HG02884 (cell line): ENCODE measurements around the gene NUP210.

ENCODE experiments used
- ATAC-seq: cut with Tn5 transposase; IDR thresholded peaks from one replicate; pipeline ENCODE4 v1.9.1; 2021; ENCODE audit warnings: mild to moderate bottlenecking, moderate library complexity; ENCODE audit not compliant: unreplicated experiment

NUP210 gene

DNA sequence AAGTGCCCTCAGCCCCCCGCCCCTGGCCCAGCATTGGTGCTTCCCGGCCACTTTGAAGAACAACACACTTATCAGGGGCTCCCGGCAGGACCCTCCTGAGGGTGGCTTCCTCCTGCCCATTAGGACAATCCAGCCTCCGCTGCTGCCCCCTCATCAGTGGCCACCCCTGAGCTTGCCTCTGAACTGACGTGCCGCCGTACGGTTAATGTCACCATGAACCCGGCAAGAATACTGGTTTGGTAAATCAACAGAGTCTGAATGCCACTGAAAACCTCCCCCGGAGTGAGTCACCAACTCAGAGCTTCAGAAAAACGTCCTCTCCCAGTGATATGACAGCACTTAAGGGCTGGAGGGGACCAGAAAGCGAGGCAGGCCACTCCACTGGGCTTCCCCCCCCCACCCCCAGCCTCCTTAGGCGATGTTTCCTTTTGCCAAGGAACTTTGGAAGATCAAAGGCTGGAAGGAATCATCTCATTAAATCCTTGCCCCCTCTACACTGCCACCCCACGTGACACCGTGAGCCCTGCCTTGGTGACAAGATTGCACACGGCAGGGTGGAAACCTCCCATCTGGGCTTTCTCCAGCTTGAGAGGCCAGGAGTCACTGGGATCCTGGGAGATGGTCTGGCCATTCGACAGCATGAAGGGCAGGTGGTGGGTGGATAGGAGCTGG, 142.1 kb downstream of the NUP210 start:
- no peak for ATAC-seq

DNA sequence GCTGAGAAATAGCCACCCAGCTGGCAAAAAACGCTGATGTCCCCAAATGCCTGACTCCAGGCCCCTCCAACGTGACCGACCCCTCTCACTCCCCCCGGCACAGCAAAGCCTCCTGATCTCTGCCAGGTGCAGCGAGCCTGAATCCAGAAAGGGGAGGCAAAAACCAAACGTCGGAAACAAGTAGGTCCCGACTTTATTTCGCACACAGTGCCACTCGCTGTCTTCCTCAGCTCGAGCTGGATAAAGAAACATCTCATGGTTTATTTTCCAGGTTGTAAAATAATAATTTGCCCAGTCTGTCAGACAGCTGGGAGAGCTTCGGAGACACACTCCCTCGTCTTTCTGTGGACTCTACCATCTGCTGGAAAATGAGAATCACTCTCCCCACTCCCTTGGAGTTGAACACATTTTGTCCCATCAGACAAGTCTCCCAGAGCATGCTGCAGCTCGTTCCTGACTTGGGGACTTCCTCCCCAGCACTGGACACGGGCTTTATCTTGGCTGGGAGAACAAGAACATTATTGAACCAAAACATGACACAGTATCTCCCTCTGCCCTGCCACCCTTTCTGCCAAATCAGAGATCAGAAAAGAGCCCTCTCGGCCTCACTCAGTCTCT, 142.8 kb downstream of the NUP210 start:
- ATAC-seq: no peak

DNA sequence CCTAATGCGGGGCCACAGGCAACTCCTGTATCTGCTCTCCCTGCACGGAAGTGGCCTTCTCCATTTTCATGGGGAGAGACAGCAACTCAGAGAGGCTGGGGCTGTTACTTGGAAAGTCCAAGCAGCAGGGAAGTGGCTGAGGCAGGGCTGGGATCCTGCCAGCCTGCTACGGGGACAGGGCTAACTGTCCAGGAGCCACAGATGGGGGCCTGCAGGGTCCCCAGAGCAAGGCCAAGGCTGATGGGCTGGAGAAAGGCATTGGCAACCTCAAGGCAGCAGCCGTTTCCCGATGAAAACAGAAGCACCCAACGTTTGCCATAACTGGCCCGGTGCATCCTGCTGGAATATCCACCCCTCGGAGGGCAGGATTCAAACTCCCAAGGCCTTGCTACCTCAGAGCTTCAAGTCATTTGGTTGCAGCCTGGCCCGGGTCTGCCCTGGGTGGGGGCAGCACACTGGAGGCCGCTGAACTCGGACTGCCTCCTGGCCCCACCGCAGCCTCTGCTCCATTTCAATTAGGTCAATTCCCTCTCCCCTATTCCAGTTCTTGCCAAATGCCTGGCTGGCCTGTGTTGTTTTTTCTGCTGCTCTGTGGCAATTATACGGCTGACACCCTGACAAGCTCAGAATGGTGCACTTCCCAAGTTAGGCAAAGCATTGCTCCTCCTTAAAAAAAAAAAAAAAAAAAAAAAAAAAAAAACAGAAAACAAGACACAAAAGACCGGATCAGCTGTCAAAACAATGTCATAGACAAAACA, 143.5 kb downstream of the NUP210 start:
- ATAC-seq: no peak

DNA sequence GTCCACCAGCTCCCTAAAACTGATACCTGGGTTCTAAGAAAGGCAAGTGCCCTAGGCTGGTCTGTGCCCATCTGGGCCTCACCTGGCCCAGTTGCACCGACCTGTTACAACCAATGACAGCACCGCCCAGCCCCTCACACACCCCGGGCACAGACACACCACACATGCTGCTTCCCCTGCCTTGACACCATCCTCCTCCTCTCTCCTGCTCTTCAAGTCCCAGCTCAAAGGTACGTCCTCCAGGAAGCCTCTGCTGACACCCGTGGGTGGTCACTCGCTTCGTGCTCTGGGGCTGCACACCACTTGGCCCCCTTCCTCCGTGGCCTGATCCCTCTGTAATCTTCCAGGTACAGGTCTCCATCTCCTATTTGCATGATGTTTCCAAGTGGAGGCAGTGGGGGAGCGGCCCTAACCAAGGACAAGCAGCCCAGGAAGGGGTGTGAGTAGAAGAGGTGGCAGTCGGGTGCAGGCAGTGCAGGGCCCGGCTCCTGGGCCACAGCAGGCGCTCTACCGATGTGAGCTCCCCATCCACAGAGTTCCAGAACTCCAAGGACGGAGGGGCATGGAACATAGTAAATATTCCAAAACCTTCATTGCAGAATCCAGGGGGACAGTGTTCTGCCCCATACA, 144.6 kb downstream of the NUP210 start:
- ATAC-seq: no peak

DNA sequence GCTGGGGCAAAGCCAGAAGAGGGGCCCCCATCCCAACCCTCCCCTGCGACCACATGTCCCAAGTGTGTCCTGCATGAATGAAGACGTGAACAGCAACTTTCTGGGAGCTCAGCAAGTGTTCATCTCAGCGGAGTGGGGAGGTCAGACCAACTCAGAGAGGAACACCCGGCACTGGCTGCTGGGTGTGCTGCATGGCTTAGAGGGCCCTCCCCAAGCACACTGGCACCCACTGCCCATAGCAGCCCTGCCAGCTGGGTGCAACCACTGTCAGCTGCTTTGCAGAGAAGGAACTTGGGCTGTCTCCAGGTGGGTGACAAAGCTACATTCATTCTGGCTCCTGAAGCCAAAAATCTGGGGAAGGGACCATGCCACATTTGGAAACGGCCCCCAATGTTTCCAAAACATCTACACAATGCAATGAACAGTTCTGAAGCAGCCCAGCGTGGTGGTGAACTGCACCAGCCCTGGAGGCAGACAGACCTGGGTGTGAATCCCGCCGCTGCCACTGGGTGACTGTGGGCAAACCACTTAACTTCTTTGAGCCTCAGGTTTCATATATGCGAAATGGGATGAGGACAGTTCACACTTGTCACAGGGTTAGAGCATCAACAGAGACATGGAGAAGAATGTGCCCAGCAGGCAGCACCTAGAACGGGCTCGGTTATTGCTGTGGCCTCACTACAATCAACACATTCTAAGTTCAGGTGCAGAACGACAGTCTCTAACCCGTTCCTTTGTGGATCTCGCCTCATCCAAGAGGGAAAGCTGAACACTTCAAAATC, 145.4 kb downstream of the NUP210 start:
- no peak for ATAC-seq

DNA sequence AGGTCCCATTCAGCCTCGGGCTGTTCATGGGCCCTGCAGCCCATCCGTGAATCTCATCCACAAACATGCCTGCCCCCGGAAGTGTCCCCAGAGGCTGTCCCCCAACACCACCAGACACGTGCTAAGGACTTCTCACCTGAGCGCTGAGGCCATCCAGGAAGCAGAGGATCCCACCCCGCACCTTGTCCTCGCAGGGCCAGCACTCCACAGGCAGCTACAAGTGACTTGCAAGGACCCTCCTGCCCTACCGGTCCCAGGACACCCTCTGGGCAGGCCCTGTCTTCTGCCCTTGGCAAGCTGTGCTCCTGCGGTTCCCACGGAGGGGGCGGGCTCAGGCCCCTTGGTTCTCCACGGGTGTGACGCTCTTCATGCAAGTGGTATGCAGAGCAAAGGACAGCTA, 146.0 kb downstream of the NUP210 start:
- no peak for ATAC-seq

DNA sequence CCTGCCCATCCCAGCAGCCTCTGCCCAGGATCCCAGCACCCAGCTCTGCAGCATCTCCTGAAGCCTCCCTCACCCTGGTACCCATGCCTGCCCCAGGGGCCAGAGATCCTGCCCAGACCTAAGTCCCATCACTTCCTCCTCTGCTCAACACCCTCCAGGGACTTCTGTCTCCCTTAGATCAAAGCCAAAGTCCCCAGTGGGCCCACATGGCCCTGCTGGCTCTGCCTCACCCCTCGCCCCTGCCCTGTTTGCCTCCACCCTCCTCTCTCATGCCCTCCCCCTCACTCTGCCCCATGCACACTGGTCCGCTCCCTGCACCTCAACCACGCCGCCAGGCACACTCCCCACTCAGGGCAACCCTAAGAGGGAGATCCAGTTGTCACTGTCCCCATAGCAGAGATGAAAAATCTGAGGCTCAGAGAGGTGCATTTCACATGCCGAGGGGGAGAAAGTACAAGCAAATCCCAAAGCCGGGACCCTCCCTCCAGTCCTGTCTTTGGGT, 146.5 kb downstream of the NUP210 start:
- ATAC-seq: no peak

DNA sequence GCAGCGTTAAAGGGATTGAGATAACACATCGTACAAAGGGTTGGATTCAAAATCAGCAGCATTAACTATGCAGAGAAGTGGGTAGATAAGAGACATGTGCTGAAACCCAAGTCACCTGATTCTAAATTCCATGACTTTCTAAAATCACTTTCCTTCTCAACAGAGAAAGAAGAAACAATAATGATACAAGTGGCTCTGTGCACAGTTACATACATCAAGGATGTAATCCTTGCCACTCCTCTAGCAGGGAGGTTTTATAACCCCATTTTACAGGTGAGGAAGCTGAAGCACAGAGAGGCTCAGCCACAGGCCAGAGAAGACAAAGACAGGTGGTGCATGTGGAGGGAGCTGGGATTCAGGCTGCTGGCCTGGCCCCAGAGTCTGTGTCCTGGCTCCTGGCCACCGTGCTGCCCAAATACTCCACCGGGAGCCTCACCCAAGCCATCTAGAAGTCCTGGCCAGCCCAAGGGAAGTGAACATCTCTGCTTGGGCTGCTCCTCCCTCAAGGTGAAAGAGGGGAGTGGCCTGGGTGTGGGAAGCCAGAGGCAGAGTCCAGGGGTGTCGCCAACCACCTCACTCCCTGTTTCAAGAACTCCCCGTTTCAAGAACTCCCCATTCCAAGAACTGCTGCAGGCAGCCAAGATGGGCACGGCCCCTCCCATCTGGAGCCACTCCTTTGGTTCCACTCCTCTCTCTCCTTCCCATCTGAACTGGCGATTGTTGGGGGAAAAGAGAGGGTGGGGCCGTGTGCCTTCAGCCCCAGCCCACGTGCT, 147.1 kb downstream of the NUP210 start:
- ATAC-seq: no peak

DNA sequence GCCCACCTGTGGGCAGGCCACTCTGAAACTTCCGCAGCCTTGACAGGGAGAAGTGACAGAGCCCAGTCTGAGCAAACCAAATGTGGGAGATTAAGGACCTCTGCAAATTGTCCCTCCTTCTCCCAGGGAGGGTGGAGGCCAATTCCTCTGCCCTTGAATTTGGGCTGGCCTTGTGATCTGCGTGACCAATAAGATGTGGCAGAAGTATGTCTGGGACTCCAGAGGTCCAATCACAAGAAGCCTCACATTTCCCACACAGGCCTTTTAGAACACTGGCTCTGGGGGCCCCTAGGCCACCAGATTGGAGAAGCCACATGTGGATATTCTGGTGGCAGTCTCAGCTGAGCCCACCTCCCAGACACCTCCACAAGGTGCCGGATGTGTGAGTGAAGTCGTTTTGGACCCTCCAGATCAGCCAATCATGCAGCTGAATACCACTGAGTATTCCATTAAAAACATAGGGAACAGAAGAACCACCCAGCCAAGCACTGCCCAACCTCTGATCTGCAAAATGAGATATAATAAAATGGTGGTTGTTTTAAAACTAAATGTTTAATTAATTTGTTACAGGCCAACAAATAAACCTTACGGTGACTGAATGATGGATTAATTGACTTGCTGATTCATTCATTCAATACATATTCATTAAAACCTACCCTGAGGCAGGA, 150.3 kb downstream of the NUP210 start:
- ATAC-seq: no peak

DNA sequence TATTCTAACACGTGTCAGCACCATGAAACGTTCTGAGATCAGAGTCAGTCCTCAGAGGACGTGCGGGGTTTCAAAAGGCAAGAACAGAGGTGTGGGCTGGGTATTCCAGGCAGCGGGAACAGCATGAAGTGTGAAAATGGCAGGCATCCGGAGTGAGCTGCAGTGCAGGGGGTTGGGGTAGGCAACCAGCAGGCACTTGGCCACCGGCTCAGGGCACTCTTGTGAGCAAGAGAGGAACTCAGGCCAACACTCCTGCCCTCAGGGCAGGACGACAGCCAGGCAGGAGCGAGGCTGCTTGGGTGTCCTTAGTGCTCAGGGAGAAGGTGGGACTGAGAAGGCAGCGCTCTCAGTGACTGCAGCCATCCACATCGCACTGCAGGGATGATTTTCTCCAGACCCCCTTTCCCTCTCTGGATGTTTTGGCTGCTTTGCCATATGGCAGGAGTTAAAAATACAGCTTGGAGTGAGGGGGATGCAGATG, 151.1 kb downstream of the NUP210 start:
- no peak for ATAC-seq

DNA sequence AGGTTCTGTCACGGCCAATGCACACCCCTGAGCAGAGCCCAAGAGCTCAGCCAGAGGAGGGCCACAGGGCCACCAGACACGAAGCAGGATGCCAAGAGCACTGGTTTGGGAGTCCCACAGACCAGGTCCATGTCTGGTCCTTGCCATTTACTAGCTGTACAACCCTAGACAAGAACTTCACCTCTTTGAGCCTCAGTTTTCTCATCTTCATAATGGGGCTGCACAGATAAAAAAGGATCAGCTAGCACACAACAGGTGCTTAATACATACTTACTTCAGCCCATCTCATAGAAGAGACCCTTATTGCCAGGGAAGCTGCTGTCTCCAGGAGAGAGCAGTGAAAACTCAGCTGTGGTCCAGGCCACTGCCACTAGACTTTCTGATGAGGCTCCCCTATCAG, 152.0 kb downstream of the NUP210 start:
- ATAC-seq: no peak

DNA sequence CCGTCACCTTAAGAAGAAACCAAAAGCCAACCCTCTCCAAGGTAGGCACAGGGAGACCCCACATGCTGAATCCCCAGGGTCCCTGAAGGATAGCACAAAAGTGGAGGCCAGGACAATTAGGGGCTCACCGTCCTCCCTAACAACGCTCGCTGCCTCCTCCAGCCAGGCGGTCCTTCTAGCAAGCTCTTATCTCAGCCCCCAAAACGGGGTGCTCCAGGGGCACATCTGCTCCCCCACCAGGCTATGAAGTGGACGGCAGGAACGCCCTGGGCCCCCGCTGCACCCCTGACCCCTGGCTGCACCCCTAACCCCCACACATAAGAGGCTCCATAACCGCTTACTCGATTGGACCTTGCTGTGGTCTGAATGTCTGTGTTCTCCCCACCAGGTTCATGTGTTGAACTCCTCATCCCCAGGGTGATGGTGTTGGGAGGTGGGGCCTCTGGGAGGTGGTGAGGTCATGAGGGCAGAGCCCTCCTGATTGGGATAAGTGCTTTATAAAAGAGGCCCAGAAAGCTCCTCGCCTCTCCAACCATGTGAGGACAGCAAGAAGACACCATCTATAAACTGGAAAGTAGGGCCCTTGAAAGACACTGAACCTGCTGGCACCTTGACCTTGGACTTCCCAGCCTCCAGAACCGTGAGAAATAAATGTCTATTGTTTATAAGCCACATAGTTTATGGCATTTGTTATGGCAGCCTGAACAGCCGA, 153.3 kb downstream of the NUP210 start:
- ATAC-seq: no peak
